IMR-90 (cell line): Measurements from ENCODE around the gene METTL8. TPM values are rescaled to one million over a fixed set of nuclear protein-coding genes. Genes with fewer than 3 reads are reported as not detected.
"Not testable (repeated sequence)": the region's sequence is repeated elsewhere in the genome, so short reads cannot be mapped to it uniquely, and the experiment has no call there.

Experiments
- ATAC-seq: fragments of 200-7000 bp; cut with Tn5 transposase; 2 replicates; pipeline ENCODE4 v1.9.1; 2020; ENCODE audit warnings: low read depth, mild to moderate bottlenecking, moderate library complexity
- BruUV-seq: library from RNA; stranded (reverse); fragments of 400-500 nt; replicated peaks from 2 replicates; lab custom pipeline; 2021; lab: Mats Ljungman, UMichigan
- CTCF ChIA-PET: fragments of 300-600 bp; formaldehyde crosslinking; extraction: SDS; loops from one replicate; lab custom pipeline; 2021; ENCODE audit warnings: antibody characterized with exemption; lab: Yijun Ruan, JAX
- POLR2A ChIA-PET: fragments of 300-600 bp; sonication (Branson Sonifier 250); formaldehyde crosslinking; loops from one replicate; lab custom pipeline; 2022; ENCODE audit warnings: antibody characterized with exemption; ENCODE audit not compliant: unreplicated experiment; lab: Charles Lee
- DNase-seq: peaks from one replicate; pipeline ENCODE4 v3.0.0; 2013
- H2AFZ ChIP-seq: replicated peaks from 2 replicates; pipeline ENCODE3; 2013; ENCODE audit warnings: low read length, mild to moderate bottlenecking; ENCODE audit not compliant: poor library complexity
- H2AK5ac ChIP-seq: 2 replicates; pipeline ENCODE4 v1.6.1; 2013; ENCODE audit warnings: low read depth, low read length, inconsistent platforms
- H2AK9ac ChIP-seq: replicated peaks from 2 replicates; pipeline ENCODE3; 2013; ENCODE audit warnings: mild to moderate bottlenecking, low read depth, low read length, moderate library complexity; ENCODE audit not compliant: poor library complexity
- H2BK120ac ChIP-seq: 2 replicates; pipeline ENCODE4 v1.6.1; 2013; ENCODE audit warnings: low read depth, low read length, inconsistent platforms
- H2BK15ac ChIP-seq: 3 replicates; pipeline ENCODE4 v1.6.1; 2013; ENCODE audit warnings: low read depth, low read length, inconsistent platforms
- H2BK20ac ChIP-seq: 2 replicates; pipeline ENCODE4 v1.6.1; 2013; ENCODE audit warnings: low read depth, mild to moderate bottlenecking, inconsistent platforms, low read length, moderate library complexity
- H2BK5ac ChIP-seq: 2 replicates; pipeline ENCODE4 v1.6.1; 2013; ENCODE audit warnings: mild to moderate bottlenecking, low read depth, low read length, inconsistent platforms; ENCODE audit not compliant: poor library complexity, severe bottlenecking
- H3K14ac ChIP-seq: replicated peaks from 2 replicates; pipeline ENCODE4 v1.6.1; 2013; ENCODE audit warnings: low read depth, low read length, inconsistent platforms
- H3K18ac ChIP-seq: 2 replicates; pipeline ENCODE4 v1.6.1; 2013; ENCODE audit warnings: low read depth, low read length, control low read depth
- H3K23ac ChIP-seq: 2 replicates; pipeline ENCODE4 v1.6.1; 2013; ENCODE audit warnings: low read depth, low read length, inconsistent platforms
- H3K27ac ChIP-seq: 2 replicates; pipeline ENCODE4 v1.5.1; 2013; ENCODE audit warnings: mild to moderate bottlenecking, control low read depth, low read length; ENCODE audit not compliant: insufficient read depth
- H3K27me3 ChIP-seq: 2 replicates; pipeline ENCODE4 v1.6.1; 2013; ENCODE audit warnings: low read length; ENCODE audit not compliant: control insufficient read depth, insufficient read depth
- H3K36me3 ChIP-seq: 2 replicates; pipeline ENCODE4 v1.6.1; 2013; ENCODE audit warnings: low read length, mixed read lengths; ENCODE audit not compliant: control insufficient read depth, insufficient read depth
- H3K4ac ChIP-seq: 2 replicates; pipeline ENCODE4 v1.6.1; 2013; ENCODE audit warnings: low read depth, low read length, inconsistent platforms
- H3K4me1 ChIP-seq: 2 replicates; pipeline ENCODE4 v1.6.1; 2013; ENCODE audit warnings: low read length, mixed read lengths; ENCODE audit not compliant: control insufficient read depth, insufficient read depth
- H3K4me2 ChIP-seq: 2 replicates; pipeline ENCODE4 v1.6.1; 2013; ENCODE audit warnings: low read depth, mild to moderate bottlenecking, control low read depth, low read length, moderate library complexity
- H3K4me3 ChIP-seq: 2 replicates; pipeline ENCODE4 v1.5.1; 2013; ENCODE audit warnings: low read depth, mild to moderate bottlenecking, control low read depth, low read length, moderate library complexity; ENCODE audit not compliant: insufficient read depth
- H3K56ac ChIP-seq: 2 replicates; pipeline ENCODE4 v1.6.1; 2013; ENCODE audit warnings: low read length, inconsistent platforms; ENCODE audit not compliant: insufficient read depth; ENCODE audit errors: extremely low read depth
- H3K79me1 ChIP-seq, 2 experiments: 2 replicates each; pipeline ENCODE4 v1.6.1; 2013; ENCODE audit warnings: low read length in 2 of 2, inconsistent platforms in 1 of 2, low read depth in 1 of 2
- H3K9ac ChIP-seq: 2 replicates; pipeline ENCODE4 v1.6.1; 2013; ENCODE audit warnings: low read depth, low read length, control low read depth
- H3K9me1 ChIP-seq: 2 replicates; pipeline ENCODE4 v1.6.1; 2013; ENCODE audit warnings: low read length, inconsistent platforms; ENCODE audit not compliant: insufficient read depth
- H3K9me3 ChIP-seq: 2 replicates; pipeline ENCODE4 v1.6.1; 2013; ENCODE audit warnings: low read length; ENCODE audit not compliant: control insufficient read depth, insufficient read depth
- H4K20me1 ChIP-seq: 2 replicates; pipeline ENCODE4 v1.6.1; 2013; ENCODE audit warnings: low read length, inconsistent platforms; ENCODE audit not compliant: insufficient read depth
- H4K5ac ChIP-seq: 2 replicates; pipeline ENCODE4 v1.6.1; 2013; ENCODE audit warnings: mild to moderate bottlenecking, low read depth, low read length, control low read depth
- H4K8ac ChIP-seq, 2 experiments: 2 replicates each; pipeline ENCODE4 v1.6.1; 2013; ENCODE audit warnings: low read depth in 2 of 2, low read length in 2 of 2, control low read depth in 1 of 2, inconsistent platforms in 1 of 2
- H4K91ac ChIP-seq: 2 replicates; pipeline ENCODE4 v1.6.1; 2013; ENCODE audit warnings: low read depth, low read length, inconsistent platforms; ENCODE audit not compliant: insufficient read depth
- CTCF ChIP-seq: conservative IDR thresholded peaks from 2 replicates; pipeline ENCODE4 v1.5.1; 2012; ENCODE audit warnings: mild to moderate bottlenecking, low read depth, low read length, improper control_type of control experiment
- NFE2L2 ChIP-seq: fragments of 150-350 bp; IDR thresholded peaks from 2 replicates; pipeline ENCODE4 v1.6.1; 2016; ENCODE audit warnings: low read depth, mild to moderate bottlenecking, low read length
- RAD21 ChIP-seq: IDR thresholded peaks from 2 replicates; pipeline ENCODE4 v1.6.1; 2012; ENCODE audit warnings: low read length, improper control_type of control experiment
- RCOR1 ChIP-seq: IDR thresholded peaks from 2 replicates; pipeline ENCODE4 v1.6.1; 2012; ENCODE audit warnings: mild to moderate bottlenecking, low read length, improper control_type of control experiment; ENCODE audit not compliant: insufficient replicate concordance
- SMC3 ChIP-seq: fragments of 150-350 bp; IDR thresholded peaks from 2 replicates; pipeline ENCODE4 v1.6.1; 2016; ENCODE audit warnings: low read depth, mild to moderate bottlenecking, antibody characterized with exemption, low read length, moderate library complexity
- WGBS, 2 experiments: methylation state at CpG; one replicate each; pipeline versions ENCODE4 v1.1.5 to v1.1.7; 2013; ENCODE audit warnings: missing lambda C conversion rate in 2 of 2; ENCODE audit not compliant: insufficient read length in 1 of 2; ENCODE audit errors: extremely low coverage in 2 of 2; 5-methylcytosine and 5-hydroxymethylcytosine counted together
- dilution Hi-C: fragments of 300-500 bp; cut with HindIII; formaldehyde crosslinking; loops from one replicate; pipeline ENCODE4 v1.14.3; 2018; ENCODE audit warnings: low sequenced_read_pairs; ENCODE audit not compliant: unreplicated experiment
- in situ Hi-C: fragments of 300-500 bp; cut with MboI; formaldehyde crosslinking; loops from 3 replicates; pipeline ENCODE4 v1.14.3; 2019; ENCODE audit warnings: low sequenced_read_pairs, inconsistent platforms, mixed read lengths
- intact Hi-C: fragments of 100-400 bp; cut with micrococcal nuclease; formaldehyde crosslinking; loops from 2 replicates; pipeline ENCODE4 v1.10.0; 2022
- polyA plus RNA-seq, 3 experiments: library from polyadenylated mRNA; depleted of rRNA; stranded (reverse); fragments of >200 nt; gene quantifications; 2 replicates each; pipeline ENCODE4 v1.2.3, GENCODE V29; 2012; ENCODE audit warnings: low replicate concordance in 1 of 3
- total RNA-seq: library from RNA; depleted of rRNA; stranded (reverse); fragments of >200 nt; gene quantifications from 2 replicates; pipeline ENCODE4 v1.2.3, GENCODE V29; 2012

METTL8 gene
- total and polyA plus RNA-seq, 2 of the 4 experiments (the other 2 are of a cell fraction), result 6.9 to 10.6 TPM

- TF ChIP-seq RCOR1 (peak; percentile 88), CTCF (peak; percentile 91), SMC3 (peak; percentile 98), RAD21 (peak; percentile 98), NFE2L2 (no peak)
Measured at GRCh38 chr2:171416009-171416926, 17.5 kb downstream of the METTL8 start (continued).

- H3K9me3 ChIP-seq, H3K4ac ChIP-seq, H3K4me3 ChIP-seq, H3K4me2 ChIP-seq, H4K5ac ChIP-seq, H2BK5ac ChIP-seq, DNase-seq, H2BK15ac ChIP-seq, H2AFZ ChIP-seq, POLR2A ChIA-PET, H2AK9ac ChIP-seq, H3K27ac ChIP-seq, H3K9ac ChIP-seq, CTCF ChIA-PET, H3K23ac ChIP-seq, H4K8ac ChIP-seq, ATAC-seq, H4K91ac ChIP-seq, H3K18ac ChIP-seq, dilution Hi-C loops, H3K27me3 ChIP-seq, H2BK20ac ChIP-seq, H3K14ac ChIP-seq, H3K9me1 ChIP-seq, H3K56ac ChIP-seq, BruUV-seq, H2BK120ac ChIP-seq, H3K36me3 ChIP-seq, H4K20me1 ChIP-seq, H3K4me1 ChIP-seq, H2AK5ac ChIP-seq: not testable (repeated sequence)
- in situ Hi-C loops, result loop anchor here (5.0 to 10.0 kb wide), 2 partner anchors 250 to 442 kb away; partner anchors contain the start of gene TLK1
- H3K79me1 ChIP-seq, result peaks cover 4 to 21% of the 10 kb centered on the region in 2 experiments; a peak in 2 of 4 replicates
- intact Hi-C loops, result loop anchor here (5.0 kb wide), 2 partner anchors 67 to 357 kb away; no protein-coding TSS in a partner anchor
- WGBS, 2 experiments, result no CpG with 5 or more reads among the region's 4 CpGs
Measured at GRCh38 chr2:171414645-171415044, 19.1 kb downstream of the METTL8 start.
